ENCODE measurements around the gene CPLANE1.

The CPLANE1 gene

DNA sequence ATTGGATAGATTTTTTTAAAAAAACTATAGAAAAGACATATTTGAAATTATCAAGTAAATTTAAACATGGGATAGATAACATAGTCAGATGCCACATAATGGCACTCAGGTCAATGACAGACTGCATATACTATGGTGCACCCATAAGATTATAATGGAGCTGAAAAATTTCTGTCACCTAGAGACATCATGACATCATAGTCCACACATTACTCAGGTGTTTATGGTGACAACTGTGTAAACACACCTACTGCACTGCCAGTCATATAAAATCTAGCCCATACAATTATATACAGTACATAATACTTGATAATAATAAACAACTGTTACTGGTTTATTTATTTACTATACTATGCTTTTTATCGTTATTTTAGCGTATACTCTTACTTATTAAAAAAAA is 58.6 kb downstream of the CPLANE1 start:
- no peaks in the 10 kb centered on the region for H3K4me1 ChIP-seq
- H3K36me3 ChIP-seq (ENCODE audit: control insufficient read depth, insufficient read depth, low read length) = no peaks in the 10 kb centered on the region
- H2AFZ ChIP-seq = no peak overlapping the region
- no peak overlapping the region for H3K4me3 ChIP-seq (ENCODE audit: low read depth, low read length)
- no peak overlapping the region for H3K9ac ChIP-seq
- TF ChIP-seq, protein P1, sequence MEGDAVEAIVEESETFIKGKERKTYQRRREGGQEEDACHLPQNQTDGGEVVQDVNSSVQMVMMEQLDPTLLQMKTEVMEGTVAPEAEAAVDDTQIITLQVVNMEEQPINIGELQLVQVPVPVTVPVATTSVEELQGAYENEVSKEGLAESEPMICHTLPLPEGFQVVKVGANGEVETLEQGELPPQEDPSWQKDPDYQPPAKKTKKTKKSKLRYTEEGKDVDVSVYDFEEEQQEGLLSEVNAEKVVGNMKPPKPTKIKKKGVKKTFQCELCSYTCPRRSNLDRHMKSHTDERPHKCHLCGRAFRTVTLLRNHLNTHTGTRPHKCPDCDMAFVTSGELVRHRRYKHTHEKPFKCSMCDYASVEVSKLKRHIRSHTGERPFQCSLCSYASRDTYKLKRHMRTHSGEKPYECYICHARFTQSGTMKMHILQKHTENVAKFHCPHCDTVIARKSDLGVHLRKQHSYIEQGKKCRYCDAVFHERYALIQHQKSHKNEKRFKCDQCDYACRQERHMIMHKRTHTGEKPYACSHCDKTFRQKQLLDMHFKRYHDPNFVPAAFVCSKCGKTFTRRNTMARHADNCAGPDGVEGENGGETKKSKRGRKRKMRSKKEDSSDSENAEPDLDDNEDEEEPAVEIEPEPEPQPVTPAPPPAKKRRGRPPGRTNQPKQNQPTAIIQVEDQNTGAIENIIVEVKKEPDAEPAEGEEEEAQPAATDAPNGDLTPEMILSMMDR (IDR thresholded peaks at IDR 0.05) = no peak
- H3K27me3 ChIP-seq (ENCODE audit: control insufficient read depth, insufficient read depth, low read length) = no peaks in the 10 kb centered on the region
- no peaks in the 10 kb centered on the region for H3K9me3 ChIP-seq (ENCODE audit: control insufficient read depth, low read length)
- H3K79me2 ChIP-seq = no peaks in the 10 kb centered on the region
- H3K4me2 ChIP-seq (ENCODE audit: low read length) = no peak overlapping the region
- no peak overlapping the region for H3K27ac ChIP-seq

DNA sequence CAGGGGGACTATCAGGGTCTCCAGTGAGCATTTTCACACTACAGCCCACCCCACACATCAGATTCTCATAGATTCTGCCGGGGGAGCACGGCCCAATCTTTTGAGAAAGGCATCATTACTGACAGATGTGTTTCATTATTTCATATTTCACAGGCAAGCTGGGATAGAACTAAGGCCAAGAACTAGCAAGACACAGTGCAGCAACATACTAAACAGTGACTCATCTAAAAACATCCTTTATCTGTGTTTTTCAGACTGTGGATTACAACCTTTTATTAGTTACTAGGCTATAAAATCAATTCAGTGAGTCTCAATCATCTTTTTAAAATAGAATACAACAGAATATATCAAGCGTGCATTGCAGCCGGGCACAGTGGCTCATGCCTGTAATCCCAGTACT is 59.8 kb downstream of the CPLANE1 start:
- Histone ChIP-seq H3K4me1 (no peaks in the 10 kb centered on the region), H3K27me3 (ENCODE audit: control insufficient read depth, insufficient read depth, low read length) (no peaks in the 10 kb centered on the region), H3K9me3 (ENCODE audit: control insufficient read depth, low read length) (no peaks in the 10 kb centered on the region), H3K36me3 (ENCODE audit: control insufficient read depth, insufficient read depth, low read length) (no peaks in the 10 kb centered on the region), H2AFZ (no peak overlapping the region), H3K79me2 (no peaks in the 10 kb centered on the region), H3K4me2 (ENCODE audit: low read length) (no peak overlapping the region), H3K27ac (no peak overlapping the region), H3K4me3 (ENCODE audit: low read depth, low read length) (no peak overlapping the region), H3K9ac (no peak overlapping the region)
- TF ChIP-seq, protein P1 (IDR thresholded peaks at IDR 0.05) = no peak

DNA sequence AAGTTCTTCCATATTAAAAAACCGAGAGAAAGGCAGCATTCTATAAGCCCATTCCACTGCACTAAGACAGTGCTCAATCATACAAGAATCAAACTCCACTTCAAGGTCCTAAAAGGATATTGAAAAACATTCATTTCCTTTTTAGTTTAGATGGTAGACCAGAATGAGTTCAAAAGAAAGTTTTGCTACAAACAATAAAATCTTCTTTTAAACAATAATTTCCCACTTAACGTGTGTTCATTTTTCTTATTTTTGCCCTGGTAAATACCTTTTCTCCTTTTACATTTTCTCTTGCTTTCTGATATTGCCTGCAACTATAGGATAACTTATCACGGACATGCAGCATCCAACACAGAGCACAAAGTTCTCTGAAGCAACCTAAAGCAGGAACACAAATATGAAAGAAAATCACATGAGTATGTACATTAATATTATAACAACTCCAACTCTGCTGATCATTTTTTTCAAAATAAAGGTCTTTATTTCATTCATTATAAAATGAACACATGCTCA is 61.7 kb downstream of the CPLANE1 start:
- Histone ChIP-seq H3K79me2 (no peaks in the 10 kb centered on the region), H3K4me3 (ENCODE audit: low read depth, low read length) (no peak overlapping the region), H3K27me3 (ENCODE audit: control insufficient read depth, insufficient read depth, low read length) (no peaks in the 10 kb centered on the region), H2AFZ (no peak overlapping the region), H3K36me3 (ENCODE audit: control insufficient read depth, insufficient read depth, low read length) (no peaks in the 10 kb centered on the region), H3K9ac (no peak overlapping the region), H3K4me1 (no peaks in the 10 kb centered on the region), H3K9me3 (ENCODE audit: control insufficient read depth, low read length) (no peaks in the 10 kb centered on the region), H3K4me2 (ENCODE audit: low read length) (no peak overlapping the region), H3K27ac (no peak overlapping the region)
- TF ChIP-seq, protein P1 (IDR thresholded peaks at IDR 0.05) = no peak

DNA sequence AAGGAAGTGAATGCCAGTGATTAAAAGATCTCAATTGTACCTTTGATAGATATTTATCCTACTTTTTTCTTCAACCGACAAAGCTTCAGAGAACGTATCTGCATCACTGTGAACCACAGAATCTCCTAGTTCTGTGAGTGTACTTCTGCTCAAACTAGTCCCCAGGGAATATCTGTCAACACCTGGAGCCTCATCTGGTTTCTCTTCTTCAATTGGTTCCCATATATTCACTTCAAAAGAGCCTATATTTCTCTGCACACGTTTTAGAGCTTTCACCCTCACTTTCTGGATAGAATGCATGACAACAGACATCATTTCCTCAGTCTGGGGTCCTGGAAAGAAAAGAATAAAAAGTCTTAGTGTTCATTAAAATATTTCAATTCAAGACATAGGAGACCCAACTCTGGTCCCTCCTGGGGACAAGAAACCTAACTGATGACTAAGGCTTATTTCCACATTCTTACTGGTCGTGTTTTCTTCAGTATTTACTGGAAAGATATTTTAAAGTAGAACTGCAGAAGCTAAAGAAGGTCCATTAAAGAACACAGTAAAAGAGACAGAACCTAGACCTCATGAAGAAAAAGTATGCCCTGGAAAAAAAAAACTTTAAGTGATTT is 64.3 kb downstream of the CPLANE1 start:
- Histone ChIP-seq H3K79me2 (no peaks in the 10 kb centered on the region), H3K9ac (no peak overlapping the region), H3K4me3 (ENCODE audit: low read depth, low read length) (no peak overlapping the region), H3K4me2 (ENCODE audit: low read length) (no peak overlapping the region), H3K36me3 (ENCODE audit: control insufficient read depth, insufficient read depth, low read length) (no peaks in the 10 kb centered on the region), H3K4me1 (no peaks in the 10 kb centered on the region), H3K27ac (no peak overlapping the region), H2AFZ (no peak overlapping the region), H3K27me3 (ENCODE audit: control insufficient read depth, insufficient read depth, low read length) (no peaks in the 10 kb centered on the region), H3K9me3 (ENCODE audit: control insufficient read depth, low read length) (no peaks in the 10 kb centered on the region)
- TF ChIP-seq, protein P1 (IDR thresholded peaks at IDR 0.05) = no peak

DNA sequence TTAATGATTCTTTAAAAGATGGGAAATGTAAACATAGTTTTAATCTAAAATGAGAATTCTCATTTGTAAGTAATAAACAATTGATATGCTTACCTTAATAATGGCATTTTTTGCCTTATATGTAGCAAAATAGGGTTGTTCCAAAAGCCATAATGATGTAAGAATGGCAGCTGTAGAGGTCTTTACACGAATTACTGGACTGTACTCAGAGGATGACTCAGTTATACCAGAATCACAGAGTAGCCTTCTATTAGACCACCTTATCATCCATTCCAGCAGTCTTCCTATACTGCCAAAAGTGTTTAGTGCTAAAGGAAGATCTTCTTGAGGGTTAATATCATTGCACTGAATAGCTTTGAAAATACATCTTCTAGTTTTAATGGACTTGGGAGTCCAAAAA is 66.5 kb downstream of the CPLANE1 start:
- H3K4me1 ChIP-seq = no peaks in the 10 kb centered on the region
- no peak overlapping the region for H2AFZ ChIP-seq
- no peaks in the 10 kb centered on the region for H3K9me3 ChIP-seq (ENCODE audit: control insufficient read depth, low read length)
- H3K27ac ChIP-seq = no peak overlapping the region
- TF ChIP-seq, protein P1 (IDR thresholded peaks at IDR 0.05) = no peak
- no peak overlapping the region for H3K4me2 ChIP-seq (ENCODE audit: low read length)
- no peaks in the 10 kb centered on the region for H3K27me3 ChIP-seq (ENCODE audit: control insufficient read depth, insufficient read depth, low read length)
- no peaks in the 10 kb centered on the region for H3K36me3 ChIP-seq (ENCODE audit: control insufficient read depth, insufficient read depth, low read length)
- no peak overlapping the region for H3K9ac ChIP-seq
- H3K4me3 ChIP-seq (ENCODE audit: low read depth, low read length) = no peak overlapping the region
- no peaks in the 10 kb centered on the region for H3K79me2 ChIP-seq
